RWPE1 (cell line): ENCODE measurements around the gene LMX1A.

Experiments used
- CTCF ChIA-PET: fragments of 350-600 bp; sonication (Branson Sonifier 250); formaldehyde crosslinking; extraction: SDS; loops from one replicate; lab custom pipeline; 2021; lab: Yijun Ruan, JAX
- POLR2A ChIA-PET: fragments of 400-600 bp; formaldehyde crosslinking; extraction: SDS; loops from one replicate; lab custom pipeline; 2020; ENCODE audit warnings: antibody characterized with exemption; ENCODE audit not compliant: low non-redundant PET; lab: Yijun Ruan, JAX
- DNase-seq: peaks from one replicate; pipeline ENCODE4 v3.0.0; 2012; ENCODE audit warnings: low spot score
- H3K27ac ChIP-seq: fragments of 450-650 bp; 2 replicates; pipeline ENCODE4 v1.5.1; 2017
- CTCF ChIP-seq: fragments of 450-650 bp; conservative IDR thresholded peaks from 2 replicates; pipeline ENCODE4 v1.5.1; 2017; ENCODE audit warnings: low read depth, mild to moderate bottlenecking

Gene LMX1A

GRCh38 chr1:165287781-165288180, 68.7 kb downstream of the LMX1A start:
- no peak for DNase-seq
- no peak overlapping the region for H3K27ac ChIP-seq
- POLR2A ChIA-PET, result no interaction called here
- CTCF ChIA-PET, result no interaction called here
- no peak for TF ChIP-seq CTCF

- DNase-seq, result no peak
- no peak for TF ChIP-seq CTCF
- H3K27ac ChIP-seq, result no peak overlapping the region
- POLR2A ChIA-PET, result no interaction called here
- CTCF ChIA-PET, result no interaction called here
These were observed 69.2 kb downstream of the LMX1A start for GRCh38 chr1:165287329-165287728.

- CTCF ChIA-PET, result no interaction called here
- POLR2A ChIA-PET, result no interaction called here
- no peak for DNase-seq
- TF ChIP-seq CTCF, result no peak
- no peak overlapping the region for H3K27ac ChIP-seq
These were observed 72.1 kb downstream of the LMX1A start for GRCh38 chr1:165284454-165284853.

GRCh38 chr1:165281207-165281901, 75.2 kb downstream of the LMX1A start:
- H3K27ac ChIP-seq, result no peak overlapping the region
- no peak for TF ChIP-seq CTCF
- no peak for DNase-seq
- ChIA-PET CTCF (no interaction called here), POLR2A (no interaction called here)

- ChIA-PET CTCF (no interaction called here), POLR2A (no interaction called here)
- TF ChIP-seq CTCF, result no peak
- no peak for DNase-seq
- no peak overlapping the region for H3K27ac ChIP-seq
These were observed 76.6 kb downstream of the LMX1A start for GRCh38 chr1:165279882-165280281.

GRCh38 chr1:165276314-165276713, 80.2 kb downstream of the LMX1A start:
- TF ChIP-seq CTCF, result no peak
- H3K27ac ChIP-seq, result no peak overlapping the region
- POLR2A ChIA-PET, result no interaction called here
- CTCF ChIA-PET, result no interaction called here
- DNase-seq, result no peak
